Thymus (tissue), 11 donors: ENCODE measurements around the gene GRIA1. TPM values are rescaled to one million over a fixed set of nuclear protein-coding genes. Genes with fewer than 3 reads are reported as not detected.
A peak's percentile ranks its signal among the peaks of the same experiment; 100 is the strongest.

Source experiments
- DNase-seq, 9 donors: peaks; one replicate each; pipeline ENCODE4 v3.0.0-alpha.2; 2013; ENCODE audit warnings: low spot score in 9 of 9, low read depth in 6 of 9, missing footprints in 1 of 9
- H3K27ac ChIP-seq, 2 donors: one replicate each; pipeline ENCODE4 v1.5.1; 2013; ENCODE audit warnings: control low read depth in 1 of 2, low read depth in 1 of 2, low read length in 1 of 2, mild to moderate bottlenecking in 1 of 2, moderate library complexity in 1 of 2
- H3K27me3 ChIP-seq, 2 donors: one replicate each; pipeline ENCODE4 v1.5.1; 2013; ENCODE audit warnings: low read length in 1 of 2; ENCODE audit not compliant: control insufficient read depth in 2 of 2, insufficient read depth in 1 of 2
- H3K36me3 ChIP-seq, 2 donors: one replicate each; pipeline ENCODE4 v1.5.1; 2013; ENCODE audit warnings: low read length in 1 of 2, mild to moderate bottlenecking in 1 of 2, moderate library complexity in 1 of 2; ENCODE audit not compliant: control insufficient read depth in 2 of 2, insufficient read depth in 2 of 2
- H3K4me1 ChIP-seq, 2 donors: one replicate each; pipeline ENCODE4 v1.5.1; 2013; ENCODE audit warnings: low read length in 2 of 2; ENCODE audit not compliant: control insufficient read depth in 2 of 2, insufficient read depth in 2 of 2
- H3K4me3 ChIP-seq, 2 donors: one replicate each; pipeline ENCODE4 v1.5.1; 2013; ENCODE audit warnings: low read length in 2 of 2, control low read depth in 1 of 2, mild to moderate bottlenecking in 1 of 2
- H3K9me3 ChIP-seq, 2 donors: one replicate each; pipeline ENCODE4 v1.5.1; 2013; ENCODE audit warnings: low read length in 1 of 2, mild to moderate bottlenecking in 1 of 2; ENCODE audit not compliant: control insufficient read depth in 2 of 2, insufficient read depth in 1 of 2
- WGBS: extraction: QIAGEN DNeasy Blood & Tissue Kit; methylation state at CpG from one replicate; pipeline ENCODE4 v1.1.7; 2013; 5-methylcytosine and 5-hydroxymethylcytosine counted together
- polyA plus RNA-seq: library from polyadenylated mRNA; stranded (reverse); fragments of 200-250 nt; gene quantifications from one replicate; pipeline ENCODE4 v1.2.3, GENCODE V29; 2013
- total RNA-seq: library from RNA; stranded (reverse); fragments of 120-200 nt; gene quantifications from one replicate; pipeline ENCODE4 v1.2.4, GENCODE V29; 2013
- donor health status: healthy.

Gene GRIA1
- total and polyA plus RNA-seq, 2 donors: 0.14 to 0.18 TPM

- no peaks in the 10 kb centered on the region for H3K36me3 ChIP-seq
- no peaks in the 10 kb centered on the region for H3K27me3 ChIP-seq
- no peaks in the 10 kb centered on the region for H3K4me1 ChIP-seq
- peak in 1 of 9 donors; percentile 3 for DNase-seq
- WGBS: 89% methylated on average over 4 of the region's 4 CpGs
- H3K9me3 ChIP-seq: no peaks in the 10 kb centered on the region
- no peak overlapping the region for H3K27ac ChIP-seq
- no peak overlapping the region for H3K4me3 ChIP-seq
These were observed 22.7 kb downstream of the GRIA1 start for GRCh38 chr5:153513156-153513555.

- WGBS: 91% methylated on average over 2 of the region's 2 CpGs
- no peak overlapping the region for H3K27ac ChIP-seq
- H3K4me3 ChIP-seq: no peak overlapping the region
- no peaks in the 10 kb centered on the region for H3K36me3 ChIP-seq
- H3K4me1 ChIP-seq: no peaks in the 10 kb centered on the region
- no peaks in the 10 kb centered on the region for H3K9me3 ChIP-seq
- no peak for DNase-seq
- H3K27me3 ChIP-seq: no peaks in the 10 kb centered on the region
These were observed 24.8 kb downstream of the GRIA1 start for GRCh38 chr5:153515301-153515700.

GRCh38 chr5:153516504-153517240 is 26.2 kb downstream of the GRIA1 start:
- 61% methylated on average over 12 of the region's 12 CpGs for WGBS
- no peak for DNase-seq
- no peaks in the 10 kb centered on the region for H3K27me3 ChIP-seq
- no peaks in the 10 kb centered on the region for H3K9me3 ChIP-seq
- H3K4me1 ChIP-seq: no peaks in the 10 kb centered on the region
- H3K36me3 ChIP-seq: no peaks in the 10 kb centered on the region
- no peak overlapping the region for H3K4me3 ChIP-seq
- no peak overlapping the region for H3K27ac ChIP-seq

- no peak overlapping the region for H3K27ac ChIP-seq
- whole genome bisulfite sequencing: 67% methylated on average over 2 of the region's 2 CpGs
- H3K4me3 ChIP-seq: no peak overlapping the region
- no peaks in the 10 kb centered on the region for H3K36me3 ChIP-seq
- no peaks in the 10 kb centered on the region for H3K27me3 ChIP-seq
- H3K4me1 ChIP-seq: no peaks in the 10 kb centered on the region
- peak in 1 of 9 donors; percentile 2 for DNase-seq
- H3K9me3 ChIP-seq: no peaks in the 10 kb centered on the region
These were observed 26.8 kb downstream of the GRIA1 start for GRCh38 chr5:153517241-153517611.

GRCh38 chr5:153520137-153520536 is 29.7 kb downstream of the GRIA1 start:
- Histone ChIP-seq H3K27ac (no peak overlapping the region), H3K27me3 (no peaks in the 10 kb centered on the region), H3K36me3 (no peaks in the 10 kb centered on the region), H3K9me3 (no peaks in the 10 kb centered on the region), H3K4me1 (no peaks in the 10 kb centered on the region), H3K4me3 (no peak overlapping the region)
- DNase-seq: no peak
- 88% methylated on average over 1 of the region's 1 CpG for whole genome bisulfite sequencing

GRCh38 chr5:153520952-153521351 is 30.5 kb downstream of the GRIA1 start:
- H3K4me3 ChIP-seq: no peak overlapping the region
- no peaks in the 10 kb centered on the region for H3K9me3 ChIP-seq
- no peaks in the 10 kb centered on the region for H3K36me3 ChIP-seq
- DNase-seq: no peak
- no peak overlapping the region for H3K27ac ChIP-seq
- no peaks in the 10 kb centered on the region for H3K4me1 ChIP-seq
- no peaks in the 10 kb centered on the region for H3K27me3 ChIP-seq
- WGBS: over 99% methylated on average over 2 of the region's 2 CpGs

GRCh38 chr5:153523211-153523610 is 32.7 kb downstream of the GRIA1 start:
- no peak for DNase-seq
- no peaks in the 10 kb centered on the region for H3K36me3 ChIP-seq
- no peaks in the 10 kb centered on the region for H3K27me3 ChIP-seq

GRCh38 chr5:153523831-153524230 is 33.4 kb downstream of the GRIA1 start:
- no peak for DNase-seq
- WGBS: 90% methylated on average over 5 of the region's 5 CpGs
- no peak overlapping the region for H3K4me3 ChIP-seq
- H3K9me3 ChIP-seq: no peaks in the 10 kb centered on the region
- no peak overlapping the region for H3K27ac ChIP-seq
- no peaks in the 10 kb centered on the region for H3K36me3 ChIP-seq
- no peaks in the 10 kb centered on the region for H3K27me3 ChIP-seq
- no peaks in the 10 kb centered on the region for H3K4me1 ChIP-seq

More at GRCh38 chr5:153523211-153523610, 32.7 kb downstream of the GRIA1 start:
- no peak overlapping the region for H3K27ac ChIP-seq
- no peaks in the 10 kb centered on the region for H3K4me1 ChIP-seq
- H3K4me3 ChIP-seq: no peak overlapping the region
- H3K9me3 ChIP-seq: no peaks in the 10 kb centered on the region

- Histone ChIP-seq H3K4me1 (no peaks in the 10 kb centered on the region), H3K27ac (no peak overlapping the region), H3K36me3 (no peaks in the 10 kb centered on the region), H3K9me3 (no peaks in the 10 kb centered on the region), H3K4me3 (no peak overlapping the region), H3K27me3 (no peaks in the 10 kb centered on the region)
- DNase-seq: no peak
- WGBS: 98% methylated on average over 1 of the region's 1 CpG
These were observed 35.1 kb downstream of the GRIA1 start for GRCh38 chr5:153525536-153525935.
